HG03060 (cell line): Measurements from ENCODE around the gene FIG4.
"Not testable (repeated sequence)": the region's sequence is repeated elsewhere in the genome, so short reads cannot be mapped to it uniquely, and the experiment has no call there.

Experiments used
- ATAC-seq: cut with Tn5 transposase; IDR thresholded peaks from one replicate; pipeline ENCODE4 v1.9.1; 2021; ENCODE audit warnings: low read depth, moderate number of reproducible peaks; ENCODE audit not compliant: unreplicated experiment

FIG4 gene

DNA sequence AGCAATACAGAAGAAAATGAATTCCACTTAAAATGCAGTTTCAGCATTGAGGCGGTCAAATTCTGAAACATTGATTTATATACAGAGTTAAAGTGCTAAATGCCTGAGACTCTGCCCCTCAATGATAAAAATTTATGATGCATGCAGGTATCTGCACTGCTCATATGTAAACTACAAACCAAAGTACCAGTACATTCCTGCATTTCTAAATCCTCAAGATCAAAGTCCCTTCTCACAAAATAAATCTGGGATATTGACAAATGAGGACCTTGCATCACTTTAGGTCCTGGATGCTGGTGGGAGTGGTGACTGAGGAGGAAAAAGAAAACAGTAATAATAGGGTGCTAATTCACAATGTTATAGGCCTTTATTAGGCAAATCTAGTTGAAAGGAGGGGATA is 101.9 kb downstream of the FIG4 start:
- no peak for ATAC-seq

DNA sequence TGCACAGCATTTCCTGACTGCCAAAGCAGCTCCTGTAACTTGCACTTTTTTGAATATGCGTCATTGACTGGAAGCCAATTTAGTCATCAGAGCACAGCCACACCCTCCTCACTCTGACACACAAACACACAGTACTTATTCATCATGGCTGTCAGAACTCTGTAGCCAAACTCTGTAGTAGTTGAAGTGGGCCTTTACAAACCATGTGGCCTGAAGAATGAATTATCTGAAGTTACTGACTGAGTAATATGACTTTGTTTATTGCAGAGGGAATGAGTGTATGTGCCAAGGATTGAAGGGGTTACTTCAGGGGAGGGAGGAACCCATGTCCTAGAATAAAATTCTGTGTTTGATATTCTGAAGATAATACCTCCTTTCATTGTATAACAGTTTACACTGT is 102.7 kb downstream of the FIG4 start:
- no peak for ATAC-seq

DNA sequence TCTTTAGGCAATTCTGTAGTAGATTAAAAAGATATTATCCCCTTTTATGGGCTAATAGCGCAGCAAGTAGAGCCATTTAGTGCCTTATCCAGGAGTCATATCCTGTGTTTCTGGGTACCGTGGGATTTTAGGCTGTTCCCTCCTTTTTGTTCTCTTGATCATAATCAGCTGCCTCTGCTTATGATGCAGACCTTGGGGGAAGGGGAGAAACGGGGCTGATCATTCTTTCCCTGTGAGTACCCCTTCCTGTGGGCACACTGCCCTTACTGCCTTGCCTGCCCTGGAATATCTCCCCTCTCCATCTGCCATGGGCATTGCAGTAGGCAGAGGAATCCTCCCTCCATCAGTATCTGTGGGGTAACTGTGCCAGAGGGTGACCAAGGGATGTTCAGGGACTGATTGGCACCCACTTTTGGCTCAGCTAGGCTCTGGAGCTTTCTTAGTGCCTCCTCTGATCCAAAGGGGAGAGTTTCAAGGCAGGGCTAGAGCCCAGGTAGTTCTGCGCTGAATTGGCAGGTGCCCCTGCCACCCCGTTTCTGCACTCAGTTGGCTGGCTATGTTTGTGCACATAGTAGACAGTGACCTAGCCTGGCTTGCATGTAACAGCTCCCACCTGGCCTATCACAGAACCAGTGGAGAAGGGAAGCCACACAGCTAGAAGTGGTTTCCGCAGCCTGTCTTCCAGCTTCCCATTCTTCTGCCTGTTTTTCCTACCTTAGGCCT is 103.3 kb downstream of the FIG4 start:
- ATAC-seq = no peak

DNA sequence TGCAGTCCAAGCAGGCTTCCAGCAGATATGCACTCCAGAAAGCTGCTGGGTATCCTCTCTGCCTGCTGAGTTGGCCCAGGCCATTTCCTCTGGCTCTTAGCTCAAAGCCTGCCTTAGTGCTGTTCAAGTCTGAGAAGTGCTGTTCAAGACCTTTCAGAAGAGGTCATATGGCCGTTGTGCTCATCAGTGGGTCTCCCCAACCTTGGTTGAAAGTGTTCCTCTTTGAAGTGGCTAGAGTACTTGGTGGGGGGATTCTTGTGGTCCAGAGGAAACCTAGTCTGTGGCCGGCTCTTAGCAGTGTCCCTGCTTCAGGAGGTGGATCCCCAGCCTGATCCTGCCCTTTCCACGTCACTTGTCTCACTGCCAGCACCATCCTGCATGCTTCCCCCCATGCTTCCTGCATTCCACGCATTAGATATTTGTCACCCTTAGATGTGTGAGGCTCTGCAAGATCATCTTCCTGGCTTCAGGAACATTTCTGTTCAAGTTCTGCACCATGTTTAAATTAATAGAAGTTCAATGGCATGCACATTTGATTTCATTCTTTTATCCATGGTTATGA is 105.0 kb downstream of the FIG4 start:
- ATAC-seq = no peak

DNA sequence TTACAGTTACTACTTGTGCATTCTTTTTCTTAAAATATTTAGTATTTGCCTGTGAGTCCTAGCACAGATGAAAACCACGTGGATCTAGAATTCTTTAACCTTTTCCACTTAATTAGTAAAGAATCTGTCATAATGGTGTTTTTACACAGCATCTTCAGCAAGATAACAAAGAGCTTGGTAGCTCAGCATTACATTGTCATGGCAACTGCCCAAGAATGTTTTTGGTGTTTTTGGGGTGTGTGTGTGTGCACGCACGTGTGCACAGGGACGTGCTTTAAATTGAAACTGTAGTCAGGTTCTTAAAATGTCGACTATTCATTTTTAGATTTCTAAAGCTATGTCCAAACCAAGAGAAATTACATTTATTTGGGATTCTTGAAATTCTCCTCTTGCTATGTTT is 108.0 kb downstream of the FIG4 start:
- no peak for ATAC-seq

DNA sequence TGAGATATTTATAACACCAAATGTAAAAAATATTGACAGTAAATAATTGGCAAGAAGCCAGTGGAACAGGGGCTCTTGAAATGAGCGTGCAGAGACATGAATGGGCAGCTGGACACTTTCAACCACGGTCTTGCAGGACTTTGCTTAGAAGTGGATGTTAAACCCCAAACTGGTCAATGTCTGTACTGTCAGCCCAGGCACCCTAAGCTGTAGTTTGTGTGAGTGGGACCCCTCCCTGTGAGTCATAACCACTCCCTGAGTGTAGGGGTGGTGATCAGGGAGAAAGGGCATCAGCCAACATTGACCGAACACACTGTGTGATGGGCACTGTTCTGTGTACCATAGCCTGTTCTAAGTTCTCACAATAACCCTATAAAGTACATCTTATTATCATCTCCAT is 108.6 kb downstream of the FIG4 start:
- ATAC-seq = no peak

DNA sequence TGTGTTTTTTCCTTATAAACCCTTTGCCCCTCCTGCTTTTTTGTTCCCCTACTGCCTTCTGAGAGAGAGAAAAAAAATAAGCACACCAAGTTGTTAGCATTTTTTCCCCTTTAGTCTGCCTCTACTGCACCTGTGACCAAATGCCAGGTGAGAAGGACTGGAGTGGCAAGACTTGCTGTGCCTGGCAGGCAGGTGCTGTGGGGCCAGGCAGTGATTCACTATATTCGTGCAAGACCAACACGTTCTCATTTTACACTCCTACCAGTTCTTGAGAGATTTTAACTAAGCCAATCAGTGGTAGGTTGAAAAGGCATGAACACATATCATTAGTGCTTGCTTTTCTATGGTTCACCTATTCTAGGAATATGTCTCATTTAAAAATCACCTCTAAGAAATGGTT is 109.7 kb downstream of the FIG4 start:
- no peak for ATAC-seq

DNA sequence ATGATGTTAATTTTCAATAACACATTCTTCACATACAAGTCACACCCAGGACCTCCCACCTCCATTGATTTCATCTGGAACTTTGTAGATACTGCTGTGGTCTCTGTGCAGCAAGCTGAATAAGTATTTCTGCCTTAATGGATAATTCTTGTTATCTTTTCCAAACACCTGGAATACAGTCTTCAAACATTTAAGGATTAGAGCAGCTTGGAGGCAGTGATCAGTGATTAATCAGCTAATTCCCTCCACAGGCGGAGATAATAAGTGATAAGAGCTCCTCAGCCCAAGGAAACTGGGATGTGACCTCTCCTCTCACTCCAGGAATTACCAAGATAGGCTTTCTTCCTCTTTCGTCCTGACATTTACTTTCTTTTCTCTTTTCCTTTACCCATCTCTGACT is 110.7 kb downstream of the FIG4 start:
- no peak for ATAC-seq

DNA sequence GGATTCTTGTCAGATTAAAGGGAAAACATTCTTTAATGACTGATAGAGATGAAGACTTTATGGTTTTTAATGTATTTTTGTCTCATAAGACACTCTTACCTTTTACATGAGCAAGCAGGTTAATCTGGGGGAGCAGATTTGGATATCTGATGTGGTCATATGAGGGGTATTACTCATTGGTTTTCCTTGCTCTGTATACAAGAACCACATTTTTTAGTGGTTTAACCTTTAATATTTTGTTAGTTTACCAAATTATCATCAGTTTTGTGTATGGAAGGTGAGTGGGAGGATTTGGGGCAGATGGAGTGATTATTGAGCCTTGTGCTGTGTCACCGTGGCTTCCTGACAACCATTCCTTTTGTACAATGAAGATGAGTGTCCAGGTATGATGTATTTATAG is 112.9 kb downstream of the FIG4 start:
- ATAC-seq = no peak

DNA sequence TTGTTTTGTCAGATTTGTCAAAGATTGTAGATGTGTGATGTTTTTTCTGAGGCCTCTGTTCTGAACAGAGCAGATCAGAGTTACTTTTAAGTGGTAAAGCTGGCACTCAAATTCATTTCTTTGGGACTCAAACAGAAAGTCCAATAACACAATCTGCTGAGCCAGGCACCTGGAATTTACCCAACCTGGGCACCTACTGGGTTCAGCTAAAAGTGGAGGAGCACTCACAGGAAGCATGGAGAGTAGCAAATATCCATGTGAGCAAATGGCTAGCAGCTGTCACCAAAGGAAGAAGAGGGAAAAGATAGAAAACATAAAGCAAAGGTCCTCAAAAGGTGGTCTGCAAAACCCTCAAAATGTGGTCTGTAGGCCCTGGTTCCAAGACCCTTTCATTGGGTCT is 116.8 kb downstream of the FIG4 start:
- ATAC-seq = no peak

DNA sequence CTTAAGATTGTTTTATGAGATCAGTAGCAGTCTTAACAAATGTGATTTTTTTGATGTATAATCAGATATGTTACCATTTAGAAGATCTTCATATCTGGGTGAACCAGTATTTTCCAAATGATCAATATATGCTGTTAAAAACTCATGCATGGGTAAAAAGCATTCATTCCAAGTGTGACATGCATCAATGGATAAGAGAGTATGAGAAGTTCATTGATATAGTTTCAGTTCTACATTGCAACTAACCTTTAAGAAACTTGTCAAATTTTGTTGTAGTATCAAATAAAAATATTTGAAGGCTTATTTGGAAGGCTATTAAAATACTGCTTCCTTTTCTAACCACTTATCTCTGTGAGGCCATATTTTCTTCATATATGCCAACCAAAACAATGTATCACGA is 117.7 kb downstream of the FIG4 start:
- ATAC-seq = no peak

DNA sequence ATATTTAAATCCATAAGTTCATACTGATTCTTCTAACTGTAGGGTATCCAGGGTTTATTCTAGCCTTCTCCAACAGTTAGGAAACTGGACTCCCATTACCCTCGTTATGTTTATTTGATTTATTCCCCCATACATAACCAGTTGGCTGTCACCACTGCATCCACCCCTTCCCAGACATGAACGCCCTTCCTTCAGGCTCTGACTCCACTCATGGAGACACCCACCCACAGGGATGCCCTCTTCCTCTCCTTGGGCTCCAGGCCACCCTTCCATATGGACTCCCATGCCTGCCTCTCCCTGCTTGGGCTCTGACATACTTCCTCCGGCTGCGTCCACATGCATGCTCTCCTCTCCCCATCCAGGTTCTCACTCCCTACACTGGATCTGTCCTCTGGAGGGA is 124.0 kb downstream of the FIG4 start:
- ATAC-seq = no peak

DNA sequence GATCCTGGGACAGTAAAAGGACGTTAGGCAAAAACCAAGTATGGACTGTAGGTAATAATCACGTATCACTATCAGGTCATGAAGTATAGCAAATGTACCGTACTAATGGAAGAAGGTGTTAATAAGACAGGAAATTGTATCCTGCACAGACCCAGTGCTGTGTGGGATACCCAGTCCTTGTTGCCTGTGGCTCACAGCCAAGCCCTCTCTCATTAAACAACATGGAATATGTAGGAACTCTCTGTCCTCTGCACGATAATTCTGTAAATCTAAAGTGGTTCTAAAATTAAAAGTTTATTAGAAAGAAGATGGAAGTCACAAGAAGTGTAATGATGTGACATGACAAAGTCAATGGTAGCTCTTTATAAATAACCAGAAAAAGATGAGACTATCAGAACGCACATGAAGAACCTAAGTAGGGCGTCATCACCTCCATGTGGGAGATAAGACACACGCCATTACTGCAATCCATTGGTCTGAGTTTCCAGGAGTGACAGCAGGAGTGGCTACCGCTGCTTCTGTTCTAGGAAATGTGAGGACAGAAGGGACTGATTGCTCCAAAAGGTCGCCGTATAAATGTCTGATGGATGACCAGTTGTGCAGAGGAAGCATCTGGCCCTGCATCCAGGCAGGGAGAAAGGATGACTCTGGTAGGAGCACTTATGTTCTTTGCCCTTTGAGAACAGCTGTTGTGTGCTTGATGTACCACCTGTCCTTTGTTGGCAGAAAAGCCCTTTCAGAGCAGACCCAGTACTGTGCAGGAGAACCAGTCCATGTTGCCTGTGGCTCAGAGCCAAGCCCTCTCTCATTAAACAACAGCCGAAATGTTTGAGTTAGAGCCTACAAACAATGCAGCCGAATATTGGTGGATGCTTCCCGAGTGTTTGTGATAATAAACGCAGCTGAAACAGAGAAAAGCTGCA is 125.6 kb downstream of the FIG4 start:
- no peak for ATAC-seq

DNA sequence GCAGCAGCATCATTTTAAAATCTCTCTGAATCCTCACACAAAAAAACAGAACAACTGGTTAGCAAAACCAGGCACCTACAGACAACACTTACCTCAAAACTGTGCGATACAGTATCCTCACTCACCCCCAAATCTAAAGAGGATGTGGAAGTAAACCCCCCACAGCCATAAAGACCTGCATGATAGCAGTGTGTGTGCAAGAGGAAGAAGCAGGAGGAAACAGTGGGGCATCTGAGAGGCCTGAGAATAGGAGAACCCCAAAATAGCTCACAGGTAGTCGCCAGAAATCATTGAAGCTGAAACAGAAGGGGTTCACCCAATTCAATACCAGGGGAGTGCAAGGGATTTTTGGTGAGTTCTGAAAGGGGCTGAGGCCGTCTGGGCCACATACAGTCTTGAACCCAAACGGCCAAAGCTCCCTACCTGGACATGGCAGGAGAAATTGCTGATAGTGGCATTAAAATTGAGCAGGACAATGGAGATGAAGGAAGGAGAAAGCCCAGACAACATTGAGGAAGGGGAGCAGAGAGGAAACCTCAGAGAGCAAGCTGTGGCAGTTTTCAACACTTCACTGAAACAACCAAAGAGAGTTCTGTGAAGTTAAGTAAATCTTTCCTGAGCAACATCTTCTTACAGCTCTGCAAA is 129.7 kb downstream of the FIG4 start:
- peak; percentile 52 for ATAC-seq

DNA sequence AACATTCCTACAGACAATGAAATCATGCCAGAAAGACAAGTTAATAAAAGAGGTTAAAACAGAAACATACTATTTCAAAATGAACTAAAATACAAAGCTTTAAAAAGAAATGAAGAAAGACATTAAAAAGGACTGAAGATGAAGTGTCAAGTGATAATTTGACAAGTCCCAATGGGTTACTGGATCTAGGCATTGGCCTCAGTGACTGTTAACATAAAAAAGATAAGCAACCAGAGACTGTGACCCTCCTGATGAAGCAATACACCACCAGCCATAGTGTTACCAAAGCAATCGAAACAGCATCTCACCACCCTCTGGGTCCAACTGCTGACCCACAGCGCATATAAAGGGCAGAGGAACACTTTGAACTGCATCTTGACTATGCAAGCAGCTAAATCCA is 130.3 kb downstream of the FIG4 start:
- ATAC-seq = no peak

DNA sequence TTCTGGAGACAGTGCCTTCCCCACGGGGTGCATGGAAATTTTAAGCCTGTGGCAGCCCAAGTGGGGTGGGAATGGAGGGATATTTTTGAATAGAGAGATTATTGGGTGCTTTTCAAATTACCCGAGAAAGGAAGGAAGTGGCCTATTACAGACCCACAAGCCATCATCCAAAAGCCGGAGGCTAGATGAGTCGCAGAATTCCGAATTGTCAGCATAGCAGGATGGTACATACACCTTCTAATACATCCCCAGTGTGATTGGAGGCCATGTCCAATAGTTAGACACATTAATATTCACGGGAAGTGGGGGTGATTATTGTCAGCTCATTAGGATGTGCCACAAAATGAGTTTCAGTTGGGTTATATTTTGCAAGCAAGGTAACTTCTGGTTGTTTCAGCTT is 133.0 kb downstream of the FIG4 start:
- ATAC-seq = no peak

DNA sequence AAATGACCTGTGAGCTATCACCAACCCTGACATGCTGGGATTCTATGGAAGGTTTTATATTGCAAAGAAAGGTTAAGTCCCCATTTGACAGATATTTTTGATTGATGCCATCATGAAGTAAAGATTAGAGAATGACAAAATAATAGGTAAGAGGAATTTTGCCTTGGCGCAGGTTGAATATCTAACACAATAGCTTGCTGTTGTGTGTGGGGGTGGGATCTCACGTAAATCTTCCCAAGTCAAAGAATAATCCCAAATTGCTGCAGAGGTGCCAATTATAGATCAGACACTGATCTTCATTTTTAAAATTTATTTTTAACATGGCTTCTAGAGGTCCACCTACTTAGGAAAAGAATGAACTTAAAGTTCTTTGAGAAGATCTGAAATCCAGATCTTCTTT is 135.5 kb downstream of the FIG4 start:
- ATAC-seq = no peak

DNA sequence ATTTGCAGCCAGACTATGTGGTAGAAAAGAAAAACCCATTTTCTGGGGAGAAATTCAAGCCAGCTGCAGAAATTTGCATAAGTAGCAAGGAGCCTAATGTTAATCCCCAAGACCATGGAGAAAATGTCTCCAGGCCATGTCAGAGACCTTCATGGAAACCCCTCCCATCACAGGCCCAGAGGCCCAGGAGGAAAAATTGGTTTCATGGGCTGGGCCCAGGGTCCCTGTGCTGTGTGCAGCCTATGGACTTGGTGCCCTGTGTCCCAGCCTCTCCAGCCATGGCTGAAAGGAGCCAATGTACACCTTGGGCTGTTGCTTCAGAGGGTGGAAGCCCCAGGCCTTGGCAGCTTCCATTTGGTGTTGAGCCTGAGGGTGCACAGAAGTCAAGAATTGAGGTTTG is 140.3 kb downstream of the FIG4 start:
- not testable (repeated sequence) for ATAC-seq

DNA sequence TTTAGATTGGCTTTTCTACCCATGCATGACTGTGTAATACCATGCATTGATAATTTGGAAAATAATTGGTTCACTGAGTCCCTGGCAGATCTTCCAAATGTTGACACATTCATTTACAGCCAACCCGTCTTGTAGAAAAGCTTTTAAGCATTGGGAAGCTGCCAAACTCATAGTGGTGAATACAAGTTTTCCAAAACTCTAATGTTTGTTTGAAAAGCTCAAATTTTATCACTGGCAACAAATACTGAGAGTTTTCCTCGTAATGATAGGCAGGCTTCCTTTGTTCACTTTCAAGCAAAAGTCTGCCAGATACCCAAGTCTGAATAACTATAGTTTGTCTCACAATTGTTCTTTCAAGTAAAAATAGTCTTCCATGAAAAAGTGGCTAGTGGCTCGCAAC is 143.0 kb downstream of the FIG4 start:
- ATAC-seq = no peak

DNA sequence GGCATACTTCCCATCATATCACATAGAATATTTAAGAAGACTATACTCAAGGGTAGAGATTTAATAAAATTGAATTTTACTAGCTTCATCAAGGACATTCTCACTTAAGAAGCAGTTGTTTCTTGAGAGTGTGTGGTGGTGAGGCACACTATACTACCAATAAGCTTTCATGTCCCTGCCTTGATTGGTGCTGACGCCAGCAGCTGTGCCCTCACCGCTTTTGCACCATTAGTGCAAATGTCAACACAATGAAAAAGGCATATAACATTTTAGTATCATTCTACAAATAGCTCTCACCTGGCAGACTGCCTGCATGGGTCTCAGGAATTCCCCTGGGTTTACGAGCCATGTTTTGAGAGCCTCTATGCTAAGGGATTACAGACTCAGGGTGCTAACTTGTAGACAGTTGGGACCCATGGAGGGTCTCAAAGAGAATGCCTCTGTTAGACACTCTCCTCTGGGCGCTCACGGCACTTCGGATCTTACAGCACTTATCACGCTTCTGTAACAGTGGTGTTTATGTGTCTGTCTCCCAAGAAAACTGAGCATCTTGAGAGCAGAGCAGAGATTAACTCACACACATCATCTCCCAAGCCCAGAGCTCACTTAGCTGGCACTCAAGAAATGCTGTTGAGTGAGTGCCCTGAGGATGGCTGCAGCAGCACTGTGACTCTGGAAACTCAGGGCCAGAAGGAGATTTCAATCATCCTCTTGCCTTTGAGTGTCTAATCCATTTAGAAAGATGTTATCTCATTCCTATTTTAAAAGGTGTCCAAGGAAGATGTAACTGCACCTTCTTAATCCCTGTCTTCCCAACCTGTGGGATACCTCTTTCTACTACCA is 143.7 kb downstream of the FIG4 start:
- ATAC-seq = no peak
